ENCODE results near the gene WDR27.

Gene WDR27

DNA sequence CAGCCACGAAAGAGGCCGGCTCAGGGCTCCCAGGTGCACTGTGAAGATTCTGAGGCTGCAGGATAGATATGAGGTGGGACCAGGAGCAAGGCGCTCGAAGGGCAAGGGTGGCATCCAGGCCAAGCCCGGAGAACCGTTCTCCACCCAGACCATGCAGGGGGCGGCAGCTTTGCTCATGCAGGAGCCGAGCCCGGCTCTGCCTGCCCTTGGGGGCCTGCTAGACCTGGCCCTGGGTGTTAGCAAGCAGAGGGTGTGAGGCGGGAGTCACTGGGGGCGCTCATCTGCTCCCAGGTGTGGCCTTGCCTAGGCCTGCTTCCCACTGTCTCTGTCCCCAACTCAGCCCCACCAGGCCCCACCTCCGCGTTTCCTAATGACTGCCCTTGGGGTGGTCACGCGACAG lies 59.4 kb downstream of the WDR27 start:
- TF ChIP-seq EGR1 (IDR thresholded peaks at IDR 0.05): no peak
- TF ChIP-seq TAF1 (IDR thresholded peaks at IDR 0.05; ENCODE audit: low read depth): no peak
- TF ChIP-seq YY1 (IDR thresholded peaks at IDR 0.05; ENCODE audit: low read depth): no peak
- no peak for TF ChIP-seq RAD21 (IDR thresholded peaks at IDR 0.05; ENCODE audit: low read depth)
- TF ChIP-seq NFIC (IDR thresholded peaks at IDR 0.05): no peak
- no peak for TF ChIP-seq FOXM1 (IDR thresholded peaks at IDR 0.05; ENCODE audit: borderline replicate concordance, low read depth)
- TF ChIP-seq, protein P1, sequence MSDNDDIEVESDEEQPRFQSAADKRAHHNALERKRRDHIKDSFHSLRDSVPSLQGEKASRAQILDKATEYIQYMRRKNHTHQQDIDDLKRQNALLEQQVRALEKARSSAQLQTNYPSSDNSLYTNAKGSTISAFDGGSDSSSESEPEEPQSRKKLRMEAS (IDR thresholded peaks at IDR 0.05): no peak
- TF ChIP-seq TEAD4 (IDR thresholded peaks at IDR 0.05): no peak
- no peak for TF ChIP-seq CEBPB (IDR thresholded peaks at IDR 0.05)

DNA sequence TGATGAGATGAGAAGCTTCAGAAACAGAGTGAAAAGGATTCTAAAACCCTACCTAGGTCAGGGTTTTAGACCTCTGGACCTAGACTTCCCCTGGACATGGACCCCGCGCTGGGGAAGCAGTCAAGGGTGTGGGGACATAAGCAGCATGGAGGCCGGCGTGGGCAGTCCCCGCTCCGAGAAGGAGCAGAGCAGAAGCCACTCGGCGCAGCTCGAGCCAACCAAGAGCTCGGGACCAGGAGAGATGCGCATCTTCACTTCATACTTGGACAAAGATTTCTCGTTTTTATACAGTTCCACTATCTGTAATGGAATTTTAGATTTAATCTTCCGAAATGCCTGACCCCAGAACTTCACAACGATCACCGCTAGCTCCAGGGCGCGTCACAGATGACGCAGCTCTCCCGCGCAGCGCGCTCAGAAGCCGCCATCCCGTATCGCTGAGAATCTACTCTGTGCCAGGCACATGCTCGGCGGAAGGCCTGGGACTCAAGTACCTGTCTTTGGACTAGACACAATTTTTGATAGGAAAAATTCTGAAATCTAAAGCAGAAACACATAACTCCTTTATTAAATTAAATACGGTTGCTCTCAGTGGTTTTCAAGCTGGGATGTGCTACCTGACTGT lies 60.3 kb downstream of the WDR27 start:
- no peak for TF ChIP-seq NFIC (IDR thresholded peaks at IDR 0.05)
- TF ChIP-seq, protein P1 (IDR thresholded peaks at IDR 0.05): no peak

DNA sequence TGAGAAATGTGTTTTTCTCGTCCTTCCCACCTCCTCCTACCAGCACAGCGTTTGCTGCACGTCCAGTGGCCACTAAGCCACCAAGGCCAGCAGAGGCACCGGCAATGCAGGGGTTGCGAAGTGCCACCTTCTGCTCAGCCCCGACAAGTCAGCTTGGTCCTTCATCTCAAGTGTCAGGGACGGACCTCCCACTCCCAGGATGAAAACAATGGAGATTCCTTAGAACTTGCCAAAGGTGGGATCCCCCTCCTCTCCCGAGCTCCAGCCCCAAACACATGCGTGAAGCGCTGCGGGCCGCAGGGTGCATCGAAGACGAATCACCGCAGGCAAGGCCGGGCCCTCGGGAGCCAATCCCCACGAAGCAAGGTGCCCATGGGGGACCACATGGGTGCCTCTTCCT lies 60.8 kb downstream of the WDR27 start:
- no peak for TF ChIP-seq TCF12 (IDR thresholded peaks at IDR 0.05; ENCODE audit: low read depth)
- TF ChIP-seq CEBPB (IDR thresholded peaks at IDR 0.05): no peak
- TF ChIP-seq, protein P2, sequence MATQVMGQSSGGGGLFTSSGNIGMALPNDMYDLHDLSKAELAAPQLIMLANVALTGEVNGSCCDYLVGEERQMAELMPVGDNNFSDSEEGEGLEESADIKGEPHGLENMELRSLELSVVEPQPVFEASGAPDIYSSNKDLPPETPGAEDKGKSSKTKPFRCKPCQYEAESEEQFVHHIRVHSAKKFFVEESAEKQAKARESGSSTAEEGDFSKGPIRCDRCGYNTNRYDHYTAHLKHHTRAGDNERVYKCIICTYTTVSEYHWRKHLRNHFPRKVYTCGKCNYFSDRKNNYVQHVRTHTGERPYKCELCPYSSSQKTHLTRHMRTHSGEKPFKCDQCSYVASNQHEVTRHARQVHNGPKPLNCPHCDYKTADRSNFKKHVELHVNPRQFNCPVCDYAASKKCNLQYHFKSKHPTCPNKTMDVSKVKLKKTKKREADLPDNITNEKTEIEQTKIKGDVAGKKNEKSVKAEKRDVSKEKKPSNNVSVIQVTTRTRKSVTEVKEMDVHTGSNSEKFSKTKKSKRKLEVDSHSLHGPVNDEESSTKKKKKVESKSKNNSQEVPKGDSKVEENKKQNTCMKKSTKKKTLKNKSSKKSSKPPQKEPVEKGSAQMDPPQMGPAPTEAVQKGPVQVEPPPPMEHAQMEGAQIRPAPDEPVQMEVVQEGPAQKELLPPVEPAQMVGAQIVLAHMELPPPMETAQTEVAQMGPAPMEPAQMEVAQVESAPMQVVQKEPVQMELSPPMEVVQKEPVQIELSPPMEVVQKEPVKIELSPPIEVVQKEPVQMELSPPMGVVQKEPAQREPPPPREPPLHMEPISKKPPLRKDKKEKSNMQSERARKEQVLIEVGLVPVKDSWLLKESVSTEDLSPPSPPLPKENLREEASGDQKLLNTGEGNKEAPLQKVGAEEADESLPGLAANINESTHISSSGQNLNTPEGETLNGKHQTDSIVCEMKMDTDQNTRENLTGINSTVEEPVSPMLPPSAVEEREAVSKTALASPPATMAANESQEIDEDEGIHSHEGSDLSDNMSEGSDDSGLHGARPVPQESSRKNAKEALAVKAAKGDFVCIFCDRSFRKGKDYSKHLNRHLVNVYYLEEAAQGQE (IDR thresholded peaks at IDR 0.05; ENCODE audit: low read depth): no peak
- TF ChIP-seq NFIC (IDR thresholded peaks at IDR 0.05): no peak
- TF ChIP-seq, protein P3, sequence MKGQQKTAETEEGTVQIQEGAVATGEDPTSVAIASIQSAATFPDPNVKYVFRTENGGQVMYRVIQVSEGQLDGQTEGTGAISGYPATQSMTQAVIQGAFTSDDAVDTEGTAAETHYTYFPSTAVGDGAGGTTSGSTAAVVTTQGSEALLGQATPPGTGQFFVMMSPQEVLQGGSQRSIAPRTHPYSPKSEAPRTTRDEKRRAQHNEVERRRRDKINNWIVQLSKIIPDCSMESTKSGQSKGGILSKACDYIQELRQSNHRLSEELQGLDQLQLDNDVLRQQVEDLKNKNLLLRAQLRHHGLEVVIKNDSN (IDR thresholded peaks at IDR 0.05): no peak
- TF ChIP-seq EGR1 (IDR thresholded peaks at IDR 0.05): no peak
- no peak for TF ChIP-seq TAF1 (IDR thresholded peaks at IDR 0.05; ENCODE audit: low read depth)
- no peak for TF ChIP-seq CREB1 (IDR thresholded peaks at IDR 0.05; ENCODE audit: low read depth)
- no peak for TF ChIP-seq EP300 (IDR thresholded peaks at IDR 0.05; ENCODE audit: borderline replicate concordance)
- no peak for TF ChIP-seq RAD21 (IDR thresholded peaks at IDR 0.05; ENCODE audit: low read depth)
- no peak for TF ChIP-seq YY1 (IDR thresholded peaks at IDR 0.05; ENCODE audit: low read depth)
- no peak for TF ChIP-seq ZBTB7A (IDR thresholded peaks at IDR 0.05; ENCODE audit: low read depth)
- TF ChIP-seq, protein P1 (IDR thresholded peaks at IDR 0.05): no peak
- TF ChIP-seq TEAD4 (IDR thresholded peaks at IDR 0.05): no peak
- no peak for TF ChIP-seq FOXM1 (IDR thresholded peaks at IDR 0.05; ENCODE audit: borderline replicate concordance, low read depth)

DNA sequence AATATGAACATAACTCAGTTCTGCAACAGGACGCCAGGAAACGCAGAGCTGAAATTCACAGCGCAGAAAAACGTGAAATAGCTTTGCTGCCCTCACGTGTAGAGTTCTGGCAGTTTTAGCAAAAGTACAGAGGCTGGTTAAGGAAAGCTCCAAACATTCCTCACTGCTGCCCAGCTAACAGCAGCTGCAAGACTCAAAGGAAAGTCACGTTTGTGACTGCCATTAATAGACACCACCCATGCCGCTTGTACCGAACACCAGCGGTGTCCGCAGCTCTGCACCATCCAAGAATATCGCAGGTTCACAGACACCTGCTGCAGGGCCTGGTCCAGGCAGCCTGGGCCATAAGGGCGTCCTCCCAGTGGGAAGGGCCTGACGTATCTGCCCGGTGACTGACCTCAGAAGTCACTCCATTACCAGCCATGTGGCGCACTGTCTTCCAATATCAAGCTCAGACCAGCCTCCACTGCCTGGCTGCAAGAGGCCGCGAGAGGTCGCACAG lies 61.4 kb downstream of the WDR27 start:
- no peak for TF ChIP-seq RAD21 (IDR thresholded peaks at IDR 0.05; ENCODE audit: low read depth)
- TF ChIP-seq NFIC (IDR thresholded peaks at IDR 0.05): no peak
- TF ChIP-seq EGR1 (IDR thresholded peaks at IDR 0.05): no peak
- TF ChIP-seq CREB1 (IDR thresholded peaks at IDR 0.05; ENCODE audit: low read depth): no peak
- TF ChIP-seq CEBPB (IDR thresholded peaks at IDR 0.05): no peak
- no peak for TF ChIP-seq YY1 (IDR thresholded peaks at IDR 0.05; ENCODE audit: low read depth)
- TF ChIP-seq TCF12 (IDR thresholded peaks at IDR 0.05; ENCODE audit: low read depth): no peak
- TF ChIP-seq, protein P1 (IDR thresholded peaks at IDR 0.05): no peak
- no peak for TF ChIP-seq FOXM1 (IDR thresholded peaks at IDR 0.05; ENCODE audit: borderline replicate concordance, low read depth)
- no peak for TF ChIP-seq TEAD4 (IDR thresholded peaks at IDR 0.05)
- TF ChIP-seq, protein P2 (IDR thresholded peaks at IDR 0.05; ENCODE audit: low read depth): no peak
- TF ChIP-seq EP300 (IDR thresholded peaks at IDR 0.05; ENCODE audit: borderline replicate concordance): no peak
- no peak for TF ChIP-seq TAF1 (IDR thresholded peaks at IDR 0.05; ENCODE audit: low read depth)
- TF ChIP-seq, protein P3 (IDR thresholded peaks at IDR 0.05): no peak
- no peak for TF ChIP-seq ZBTB7A (IDR thresholded peaks at IDR 0.05; ENCODE audit: low read depth)

DNA sequence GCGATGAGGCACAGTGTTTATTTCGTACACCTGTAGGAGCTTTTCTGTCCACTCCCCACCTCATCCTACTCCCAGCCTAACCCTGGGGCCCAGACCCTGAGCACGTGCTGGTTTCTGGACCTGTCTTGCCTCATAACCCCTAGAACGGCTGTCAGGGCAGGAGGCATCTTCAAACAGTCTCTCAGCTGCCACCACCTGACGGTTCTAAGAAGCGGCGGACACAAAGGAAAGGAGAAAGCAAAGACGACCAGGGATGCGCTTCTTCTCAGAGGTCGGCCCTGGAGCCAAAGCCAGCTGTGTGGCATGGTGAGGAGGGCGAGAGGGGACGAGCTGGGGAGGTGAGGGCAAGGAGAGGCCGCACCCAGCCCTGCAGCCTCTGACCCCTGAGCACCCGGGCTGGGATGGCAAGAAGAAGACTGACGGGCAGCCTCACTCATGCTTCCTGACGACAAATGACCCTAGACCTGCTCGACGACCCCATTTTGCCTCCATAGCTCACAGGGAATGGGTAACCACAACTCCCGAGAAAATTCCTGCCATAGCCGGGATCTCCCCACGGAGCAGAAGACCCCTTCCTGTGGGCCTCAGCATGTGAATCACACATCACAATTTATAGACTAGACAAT lies 62.1 kb downstream of the WDR27 start:
- TF ChIP-seq CREB1 (IDR thresholded peaks at IDR 0.05; ENCODE audit: low read depth) (no peak), CEBPB (IDR thresholded peaks at IDR 0.05) (no peak), FOXM1 (IDR thresholded peaks at IDR 0.05; ENCODE audit: borderline replicate concordance, low read depth) (no peak), TEAD4 (IDR thresholded peaks at IDR 0.05) (no peak), ZBTB7A (IDR thresholded peaks at IDR 0.05; ENCODE audit: low read depth) (no peak), YY1 (IDR thresholded peaks at IDR 0.05; ENCODE audit: low read depth) (no peak), EGR1 (IDR thresholded peaks at IDR 0.05) (no peak)
- TF ChIP-seq, protein P3 (IDR thresholded peaks at IDR 0.05): no peak
- TF ChIP-seq, protein P1 (IDR thresholded peaks at IDR 0.05): no peak
